ENCODE results near the gene MSANTD2.

Gene MSANTD2

DNA sequence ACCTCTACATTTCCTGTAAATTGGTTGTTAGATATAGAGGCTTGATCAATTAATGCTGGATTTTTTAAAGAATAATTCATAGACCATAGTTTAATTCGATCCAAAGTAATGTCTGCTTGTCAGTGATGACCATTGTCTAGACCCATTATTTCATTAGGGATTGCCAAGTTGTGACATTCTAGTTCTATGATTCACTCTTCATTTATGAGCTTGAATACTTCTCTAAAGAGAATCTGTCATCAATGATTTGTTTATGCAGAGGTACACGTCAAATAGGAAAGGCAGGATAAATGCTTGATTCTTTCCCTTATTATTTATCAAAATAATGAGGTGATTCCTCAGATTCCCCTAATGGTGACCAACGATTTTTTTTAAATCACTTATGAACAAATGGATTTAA is 41.0 kb upstream of the MSANTD2 start:
- TF ChIP-seq CTCF (IDR thresholded peaks at IDR 0.05; ENCODE audit: low read depth, low read length) (no peak), POLR2A (IDR thresholded peaks at IDR 0.05; ENCODE audit: extremely low read depth, insufficient read length) (no peak), MYC (IDR thresholded peaks at IDR 0.05; ENCODE audit: low read depth, low read length) (no peak), MAX (IDR thresholded peaks at IDR 0.05; ENCODE audit: low read depth, low read length) (no peak)

DNA sequence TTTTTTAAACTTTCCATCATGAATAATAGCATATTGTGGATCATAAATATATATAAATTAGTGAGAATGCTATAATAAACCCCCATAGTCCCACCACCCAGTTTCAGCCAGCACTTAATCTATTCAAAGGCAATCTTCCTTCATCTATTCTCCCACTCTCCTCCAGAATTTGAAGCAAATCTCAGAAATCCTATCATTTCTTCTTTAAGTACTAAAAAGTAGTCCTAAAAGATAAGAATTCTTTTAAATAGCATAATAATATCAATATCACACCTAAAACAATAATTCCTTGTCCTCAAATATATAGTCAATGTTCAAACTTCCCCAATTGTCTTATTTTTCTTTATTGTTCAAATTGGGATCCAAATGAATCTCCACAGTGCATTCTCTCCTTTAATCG is 40.5 kb upstream of the MSANTD2 start:
- no peak overlapping the region for H3K4me3 ChIP-seq (ENCODE audit: low read depth, low read length)
- no peak for DNase-seq (ENCODE audit: low read depth)
- TF ChIP-seq POLR2A (IDR thresholded peaks at IDR 0.05; ENCODE audit: extremely low read depth, insufficient read length) (no peak), CTCF (IDR thresholded peaks at IDR 0.05; ENCODE audit: low read depth, low read length) (no peak), MAX (IDR thresholded peaks at IDR 0.05; ENCODE audit: low read depth, low read length) (no peak), MYC (IDR thresholded peaks at IDR 0.05; ENCODE audit: low read depth, low read length) (no peak)

More for the DNA sequence above, 41.0 kb upstream of the MSANTD2 start:
- DNase-seq (ENCODE audit: low read depth): no peak
- H3K4me3 ChIP-seq (ENCODE audit: low read depth, low read length): no peak overlapping the region

GRCh38 chr11:124839972-124840621 is 39.9 kb upstream of the MSANTD2 start:
- TF ChIP-seq MYC (IDR thresholded peaks at IDR 0.05; ENCODE audit: low read depth, low read length) (no peak), POLR2A (IDR thresholded peaks at IDR 0.05; ENCODE audit: extremely low read depth, insufficient read length) (no peak), CTCF (IDR thresholded peaks at IDR 0.05; ENCODE audit: low read depth, low read length) (no peak), MAX (IDR thresholded peaks at IDR 0.05; ENCODE audit: low read depth, low read length) (no peak)
- no peak for DNase-seq (ENCODE audit: low read depth)
- H3K4me3 ChIP-seq (ENCODE audit: low read depth, low read length): no peak overlapping the region

- H3K4me3 ChIP-seq (ENCODE audit: low read depth, low read length): no peak overlapping the region
- no peak for DNase-seq (ENCODE audit: low read depth)
- TF ChIP-seq MYC (IDR thresholded peaks at IDR 0.05; ENCODE audit: low read depth, low read length) (no peak), POLR2A (IDR thresholded peaks at IDR 0.05; ENCODE audit: extremely low read depth, insufficient read length) (no peak), CTCF (IDR thresholded peaks at IDR 0.05; ENCODE audit: low read depth, low read length) (no peak), MAX (IDR thresholded peaks at IDR 0.05; ENCODE audit: low read depth, low read length) (no peak)
These were observed 39.1 kb upstream of the MSANTD2 start for GRCh38 chr11:124839128-124839971.

- H3K4me3 ChIP-seq (ENCODE audit: low read depth, low read length): no peak overlapping the region
- no peak for DNase-seq (ENCODE audit: low read depth)
- TF ChIP-seq POLR2A (IDR thresholded peaks at IDR 0.05; ENCODE audit: extremely low read depth, insufficient read length) (no peak), MYC (IDR thresholded peaks at IDR 0.05; ENCODE audit: low read depth, low read length) (no peak), MAX (IDR thresholded peaks at IDR 0.05; ENCODE audit: low read depth, low read length) (no peak), CTCF (IDR thresholded peaks at IDR 0.05; ENCODE audit: low read depth, low read length) (no peak)
These were observed 38.6 kb upstream of the MSANTD2 start for GRCh38 chr11:124838805-124839127.

Measured in NB4 (cell line).